ENCODE data around the gene TSNAX. TPM values are rescaled to one million over a fixed set of nuclear protein-coding genes. Genes with fewer than 3 reads are reported as not detected.
"Not testable (repeated sequence)": the region's sequence is repeated elsewhere in the genome, so short reads cannot be mapped to it uniquely, and the experiment has no call there.

Gene TSNAX
- total RNA-seq, 1 experiment from 2014 or later: 60.0 TPM

DNA sequence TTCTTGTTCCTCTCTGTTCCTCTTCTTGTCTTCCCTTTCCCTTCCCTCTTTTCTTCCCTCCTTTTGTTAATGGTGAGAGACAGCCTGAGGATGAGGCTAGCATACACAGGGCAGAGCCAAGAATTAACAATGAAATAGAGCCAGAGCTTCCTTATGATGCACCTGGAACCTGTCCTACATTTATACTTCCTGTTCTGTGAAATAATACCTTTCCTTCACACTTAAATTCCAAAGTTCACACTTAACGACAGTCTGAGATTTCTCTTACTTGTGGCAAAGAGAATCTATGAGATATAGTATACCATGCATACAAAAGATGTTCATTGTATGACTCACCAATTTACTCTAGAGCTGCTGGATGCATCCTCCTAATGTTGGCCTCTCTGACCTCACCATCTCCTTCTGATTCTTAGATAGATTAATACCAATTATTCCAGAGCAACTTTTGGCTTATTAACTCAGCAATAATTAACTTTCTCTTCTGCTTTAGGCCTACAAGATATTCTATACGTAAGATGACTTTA, 30.8 kb upstream of the TSNAX start:
- intact Hi-C loops (cut with micrococcal nuclease; ENCODE audit: unreplicated experiment): no loop called here
- Histone ChIP-seq H3K4me3 (ENCODE audit: low read depth, low read length, poor library complexity, severe bottlenecking) (no peak overlapping the region), H3K9me3 (ENCODE audit: low read depth, low read length, poor library complexity, severe bottlenecking) (peaks cover 4% of the 10 kb centered on the region), H3K27me3 (replicated peaks; ENCODE audit: insufficient read depth, low read depth, low read length, poor library complexity) (no peaks in the 10 kb centered on the region), H3K27ac (ENCODE audit: low read depth, low read length, poor library complexity, severe bottlenecking) (no peak overlapping the region), H3K36me3 (ENCODE audit: insufficient read depth, low read length, poor library complexity, severe bottlenecking) (no peaks in the 10 kb centered on the region), H3K4me1 (ENCODE audit: insufficient read depth, low read length, poor library complexity, severe bottlenecking) (peaks cover 8% of the 10 kb centered on the region)
- TF ChIP-seq EZH2 (IDR thresholded peaks at IDR 0.05; ENCODE audit: borderline replicate concordance, low read depth, low read length, poor library complexity, severe bottlenecking): no peak
- TF ChIP-seq, protein P1, sequence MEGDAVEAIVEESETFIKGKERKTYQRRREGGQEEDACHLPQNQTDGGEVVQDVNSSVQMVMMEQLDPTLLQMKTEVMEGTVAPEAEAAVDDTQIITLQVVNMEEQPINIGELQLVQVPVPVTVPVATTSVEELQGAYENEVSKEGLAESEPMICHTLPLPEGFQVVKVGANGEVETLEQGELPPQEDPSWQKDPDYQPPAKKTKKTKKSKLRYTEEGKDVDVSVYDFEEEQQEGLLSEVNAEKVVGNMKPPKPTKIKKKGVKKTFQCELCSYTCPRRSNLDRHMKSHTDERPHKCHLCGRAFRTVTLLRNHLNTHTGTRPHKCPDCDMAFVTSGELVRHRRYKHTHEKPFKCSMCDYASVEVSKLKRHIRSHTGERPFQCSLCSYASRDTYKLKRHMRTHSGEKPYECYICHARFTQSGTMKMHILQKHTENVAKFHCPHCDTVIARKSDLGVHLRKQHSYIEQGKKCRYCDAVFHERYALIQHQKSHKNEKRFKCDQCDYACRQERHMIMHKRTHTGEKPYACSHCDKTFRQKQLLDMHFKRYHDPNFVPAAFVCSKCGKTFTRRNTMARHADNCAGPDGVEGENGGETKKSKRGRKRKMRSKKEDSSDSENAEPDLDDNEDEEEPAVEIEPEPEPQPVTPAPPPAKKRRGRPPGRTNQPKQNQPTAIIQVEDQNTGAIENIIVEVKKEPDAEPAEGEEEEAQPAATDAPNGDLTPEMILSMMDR (conservative IDR thresholded peaks at IDR 0.05; ENCODE audit: low read depth, low read length): no peak
- ChIA-PET CTCF (no interaction called here), POLR2A (ENCODE audit: low non-redundant PET) (no interaction called here)
- no TSS peak for BruUV-seq (replicated peaks)
- DNase-seq (ENCODE audit: low spot score): no peak

DNA sequence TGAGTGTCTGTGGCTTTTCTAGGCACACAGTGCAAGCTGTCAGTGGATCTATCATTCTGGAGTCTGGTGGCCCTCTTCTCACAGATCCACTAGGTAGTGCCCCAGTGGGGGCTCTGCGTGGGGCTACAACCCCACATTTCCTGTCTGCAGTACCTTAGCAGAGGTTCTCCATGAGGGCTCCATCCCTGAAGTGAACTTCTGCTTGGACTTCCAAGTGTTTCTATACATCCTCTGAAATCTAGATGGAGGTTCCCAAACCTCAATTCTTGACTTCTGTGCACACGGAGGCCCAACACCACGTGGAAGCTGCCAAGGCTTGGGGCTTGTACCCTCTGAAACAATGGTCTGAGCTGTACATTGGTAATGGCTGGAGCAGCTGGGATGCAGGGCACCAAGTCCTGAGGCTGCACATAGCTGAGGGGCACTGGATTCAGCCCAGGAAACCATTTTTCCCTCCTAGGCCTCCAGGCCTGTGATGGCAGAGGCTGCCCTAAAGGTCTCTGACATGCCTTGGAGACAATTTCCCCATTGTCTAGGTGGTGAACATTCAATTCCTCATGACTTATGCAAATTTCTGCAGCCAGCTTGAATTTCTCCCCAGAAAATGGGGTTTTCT, 29.2 kb upstream of the TSNAX start:
- Histone ChIP-seq H3K4me1 (ENCODE audit: insufficient read depth, low read length, poor library complexity, severe bottlenecking) (peaks cover under 1% of the 10 kb centered on the region), H3K36me3 (ENCODE audit: insufficient read depth, low read length, poor library complexity, severe bottlenecking) (no peaks in the 10 kb centered on the region), H3K9me3 (ENCODE audit: low read depth, low read length, poor library complexity, severe bottlenecking) (peaks cover 4% of the 10 kb centered on the region), H3K4me3 (ENCODE audit: low read depth, low read length, poor library complexity, severe bottlenecking) (no peak overlapping the region), H3K27me3 (replicated peaks; ENCODE audit: insufficient read depth, low read depth, low read length, poor library complexity) (no peaks in the 10 kb centered on the region), H3K27ac (ENCODE audit: low read depth, low read length, poor library complexity, severe bottlenecking) (no peak overlapping the region)
- intact Hi-C loops (cut with micrococcal nuclease; ENCODE audit: unreplicated experiment): no loop called here
- ChIA-PET CTCF (no interaction called here), POLR2A (ENCODE audit: low non-redundant PET) (no interaction called here)
- no peak for DNase-seq (ENCODE audit: low spot score)
- TF ChIP-seq EZH2 (IDR thresholded peaks at IDR 0.05; ENCODE audit: borderline replicate concordance, low read depth, low read length, poor library complexity, severe bottlenecking): no peak
- TF ChIP-seq, protein P1 (conservative IDR thresholded peaks at IDR 0.05; ENCODE audit: low read depth, low read length): no peak
- no TSS peak for BruUV-seq (replicated peaks)

DNA sequence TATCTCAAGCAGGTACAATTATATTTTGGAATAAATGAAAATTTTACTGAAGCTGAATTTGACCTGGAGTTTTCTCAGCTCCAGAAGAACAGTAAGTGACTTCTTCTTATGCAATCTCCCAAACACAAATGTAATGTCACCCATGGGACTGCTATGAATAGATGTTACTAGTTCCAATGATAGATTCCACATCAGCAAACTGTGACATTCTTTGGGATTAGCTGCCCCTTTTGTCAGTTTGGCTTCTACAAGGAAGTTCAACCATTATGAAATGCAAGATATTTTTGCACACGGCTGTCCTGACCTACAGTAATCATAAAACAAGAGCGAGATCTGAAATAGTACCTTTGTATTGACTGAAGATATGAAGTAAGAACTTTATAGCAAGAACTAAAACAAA, 27.8 kb upstream of the TSNAX start:
- intact Hi-C loops (cut with micrococcal nuclease; ENCODE audit: unreplicated experiment): no loop called here
- no peaks in the 10 kb centered on the region for H3K27me3 ChIP-seq (replicated peaks; ENCODE audit: insufficient read depth, low read depth, low read length, poor library complexity)
- ChIA-PET CTCF (no interaction called here), POLR2A (ENCODE audit: low non-redundant PET) (no interaction called here)
- TF ChIP-seq EZH2 (IDR thresholded peaks at IDR 0.05; ENCODE audit: borderline replicate concordance, low read depth, low read length, poor library complexity, severe bottlenecking): no peak
- TF ChIP-seq, protein P1 (conservative IDR thresholded peaks at IDR 0.05; ENCODE audit: low read depth, low read length): no peak
- no peak overlapping the region for H3K27ac ChIP-seq (ENCODE audit: low read depth, low read length, poor library complexity, severe bottlenecking)
- no TSS peak for BruUV-seq (replicated peaks)
- H3K9me3 ChIP-seq (ENCODE audit: low read depth, low read length, poor library complexity, severe bottlenecking): peaks cover 4% of the 10 kb centered on the region
- no peaks in the 10 kb centered on the region for H3K4me1 ChIP-seq (ENCODE audit: insufficient read depth, low read length, poor library complexity, severe bottlenecking)
- H3K36me3 ChIP-seq (ENCODE audit: insufficient read depth, low read length, poor library complexity, severe bottlenecking): no peaks in the 10 kb centered on the region
- H3K4me3 ChIP-seq (ENCODE audit: low read depth, low read length, poor library complexity, severe bottlenecking): no peak overlapping the region
- DNase-seq (ENCODE audit: low spot score): no peak

DNA sequence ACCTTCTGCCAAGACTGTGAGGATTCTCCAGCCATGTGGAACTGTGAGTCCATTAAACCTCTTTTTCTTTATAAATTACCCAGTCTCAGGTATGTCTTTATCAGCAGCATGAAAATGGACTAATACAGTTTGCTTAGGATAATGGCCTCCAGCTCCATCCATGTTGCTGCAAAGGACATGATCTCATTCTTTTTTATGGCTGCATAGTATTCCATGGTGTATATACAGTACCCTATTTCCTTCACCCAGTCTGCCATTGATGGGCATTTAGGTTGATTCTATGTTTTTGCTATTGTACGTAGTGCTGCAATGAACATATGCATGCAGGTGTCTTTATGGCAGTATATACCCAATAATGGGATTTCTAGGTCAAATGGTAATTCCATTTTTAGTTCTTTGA, 25.3 kb upstream of the TSNAX start:
- H3K27ac ChIP-seq (ENCODE audit: low read depth, low read length, poor library complexity, severe bottlenecking); H3K36me3 ChIP-seq (ENCODE audit: insufficient read depth, low read length, poor library complexity, severe bottlenecking); H3K9me3 ChIP-seq (ENCODE audit: low read depth, low read length, poor library complexity, severe bottlenecking); CTCF ChIA-PET; BruUV-seq (replicated peaks); DNase-seq (ENCODE audit: low spot score); H3K27me3 ChIP-seq (replicated peaks; ENCODE audit: insufficient read depth, low read depth, low read length, poor library complexity); intact Hi-C loops (cut with micrococcal nuclease; ENCODE audit: unreplicated experiment); H3K4me3 ChIP-seq (ENCODE audit: low read depth, low read length, poor library complexity, severe bottlenecking); H3K4me1 ChIP-seq (ENCODE audit: insufficient read depth, low read length, poor library complexity, severe bottlenecking); POLR2A ChIA-PET (ENCODE audit: low non-redundant PET): not testable (repeated sequence)
